Activated naive CD4-positive, alpha-beta T cell treated with anti-CD3 and anti-CD28 coated beads, Interleukin-2, amount 50 U/mL, for 16 hours (primary cell): Measurements from ENCODE around the gene CCL24.
"Not testable (repeated sequence)": the region's sequence is repeated elsewhere in the genome, so short reads cannot be mapped to it uniquely, and the experiment has no call there.

Experiments
- DNase-seq: peaks from one replicate; pipeline ENCODE4 v3.0.0-alpha.2; 2020

The CCL24 gene

DNA sequence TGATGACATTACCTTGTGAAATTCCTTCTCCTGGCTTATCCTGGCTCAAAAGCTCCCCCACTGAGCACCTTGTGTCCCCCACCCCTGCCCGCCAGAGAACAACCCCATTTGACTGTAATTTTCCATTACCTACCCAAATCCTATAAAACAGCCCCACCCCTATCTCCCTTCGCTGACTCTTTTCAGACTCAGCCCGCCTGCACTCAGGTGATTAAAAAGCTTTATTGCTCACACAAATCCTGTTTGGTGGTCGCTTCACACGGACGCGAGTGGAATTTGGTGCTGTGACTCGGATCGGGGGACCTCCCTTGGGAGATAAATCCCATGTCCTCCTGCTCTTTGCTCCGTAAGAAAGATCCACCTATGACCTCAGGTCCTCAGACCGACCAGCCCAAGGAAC, 34.6 kb downstream of the CCL24 start:
- DNase-seq = not testable (repeated sequence)

DNA sequence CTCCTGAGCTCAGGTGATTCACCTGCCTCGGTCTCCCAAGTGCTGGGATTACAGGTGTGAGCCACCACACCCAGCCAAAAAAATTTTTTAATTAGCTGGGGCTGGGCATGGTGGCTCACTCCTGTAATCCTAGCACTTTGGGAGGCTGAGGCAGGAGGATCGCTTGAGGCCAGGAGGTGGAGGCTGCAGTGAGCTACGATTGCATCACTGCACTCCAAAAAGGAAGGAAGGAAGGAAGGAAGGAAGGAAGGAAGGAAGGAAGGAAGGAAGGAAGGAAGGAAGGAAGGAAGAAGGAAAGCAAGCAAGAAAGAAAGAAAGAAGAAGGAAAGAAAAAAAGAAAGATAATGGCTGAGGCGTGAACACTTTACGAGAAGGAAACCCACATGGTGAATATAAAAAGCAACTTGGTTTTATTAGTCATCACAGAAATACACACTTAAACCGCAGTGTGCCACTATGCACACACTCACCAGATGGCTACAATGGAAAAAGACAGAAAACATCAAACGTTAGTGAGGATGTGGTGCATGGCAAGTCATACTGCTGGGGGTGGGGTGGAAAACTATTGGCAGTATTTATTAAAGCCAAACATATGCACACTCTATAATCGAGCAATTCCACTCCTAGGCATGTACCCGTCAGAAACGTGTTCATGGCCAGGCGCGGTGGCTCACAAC, 37.2 kb downstream of the CCL24 start:
- DNase-seq = peak; percentile 61

DNA sequence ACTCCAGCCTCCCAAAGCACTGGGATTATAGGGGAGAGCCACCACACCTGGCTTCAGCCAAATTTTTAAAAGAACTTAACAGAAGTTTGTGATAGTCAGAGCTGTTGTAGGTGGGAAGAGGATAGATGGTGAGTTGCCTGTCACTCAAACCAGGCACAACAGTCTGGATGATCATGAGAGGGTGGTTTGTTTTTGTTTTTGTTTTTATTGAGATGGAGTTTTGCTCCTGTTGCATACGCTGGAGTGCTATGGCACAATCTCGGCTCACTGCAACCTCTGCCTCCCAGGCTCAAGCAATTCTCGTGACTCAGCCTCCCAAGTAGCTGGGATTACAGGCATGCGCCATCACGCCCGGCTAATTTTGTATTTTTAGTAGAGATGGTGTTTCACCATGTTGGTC, 39.6 kb downstream of the CCL24 start:
- not testable (repeated sequence) for DNase-seq

DNA sequence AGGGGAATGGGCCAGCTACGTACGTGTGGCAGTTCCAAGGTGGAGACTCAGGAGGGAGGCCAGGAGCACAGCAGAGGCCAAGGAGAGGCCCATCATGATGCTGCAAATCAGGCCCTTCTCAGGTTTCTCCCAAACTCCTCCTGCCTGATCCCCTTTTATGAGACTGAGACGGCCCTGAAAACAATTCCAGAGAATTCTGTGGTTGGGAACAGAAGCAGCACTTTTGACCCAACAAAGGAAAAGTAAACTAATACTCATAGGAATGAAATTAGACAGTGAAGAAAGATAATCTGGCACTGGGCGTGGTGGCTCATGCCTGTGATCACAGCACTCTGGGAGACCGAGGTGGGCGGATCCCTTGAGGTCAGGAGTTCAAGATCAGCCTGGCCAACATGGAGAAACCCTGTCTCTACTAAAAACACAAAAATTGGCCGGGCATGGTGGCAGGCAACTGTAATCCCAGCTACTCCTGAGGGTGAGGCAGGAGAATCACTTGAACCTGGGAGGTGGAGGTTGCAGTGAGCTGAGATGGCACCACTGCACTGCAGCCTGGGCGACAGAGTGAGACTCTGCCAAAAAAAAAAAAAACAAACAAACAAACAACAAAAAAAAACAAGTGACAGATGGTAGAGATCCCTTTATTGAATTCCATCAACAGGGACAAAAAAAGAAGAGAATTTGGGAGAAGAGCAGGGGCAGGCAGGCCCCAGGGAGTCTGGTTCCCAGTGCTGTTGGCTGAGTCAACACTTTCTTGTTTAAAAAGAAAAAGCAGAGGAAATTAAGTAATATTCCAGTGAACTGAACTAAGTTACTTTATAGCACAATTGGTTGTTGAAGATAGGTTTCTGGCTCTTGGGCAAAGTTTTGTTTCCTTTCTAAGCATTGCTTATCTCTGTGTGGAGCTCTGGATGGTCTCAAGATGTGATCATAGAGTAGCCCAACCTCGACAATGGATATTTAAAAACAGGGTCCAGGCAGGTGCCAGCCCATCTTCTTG, 41.2 kb downstream of the CCL24 start, which contains the start of gene CCL26:
Gene CCL26 (minus strand): TSS at position 131 of the 997 bp plus-strand sequence. CDS start 35 bp downstream, at position 96.
- DNase-seq = no peak

DNA sequence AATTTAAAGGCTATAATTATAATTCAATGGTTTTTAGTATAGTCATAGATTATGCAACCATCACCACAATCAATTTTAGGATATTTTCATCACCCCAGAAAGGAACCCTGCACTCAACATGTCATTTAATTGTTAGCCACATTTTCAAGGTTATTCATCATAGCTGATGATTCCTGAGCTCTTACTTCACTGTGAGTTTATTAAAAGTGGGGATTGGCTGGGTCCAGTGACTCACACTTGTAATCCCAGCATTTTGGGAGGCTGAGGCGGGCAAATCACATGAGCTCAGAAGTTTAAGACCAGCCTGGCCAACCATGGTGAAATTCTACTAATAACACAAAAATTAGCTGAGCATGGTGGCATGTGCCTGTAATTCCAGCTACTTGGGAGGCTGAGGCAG, 42.4 kb downstream of the CCL24 start:
- no peak for DNase-seq

DNA sequence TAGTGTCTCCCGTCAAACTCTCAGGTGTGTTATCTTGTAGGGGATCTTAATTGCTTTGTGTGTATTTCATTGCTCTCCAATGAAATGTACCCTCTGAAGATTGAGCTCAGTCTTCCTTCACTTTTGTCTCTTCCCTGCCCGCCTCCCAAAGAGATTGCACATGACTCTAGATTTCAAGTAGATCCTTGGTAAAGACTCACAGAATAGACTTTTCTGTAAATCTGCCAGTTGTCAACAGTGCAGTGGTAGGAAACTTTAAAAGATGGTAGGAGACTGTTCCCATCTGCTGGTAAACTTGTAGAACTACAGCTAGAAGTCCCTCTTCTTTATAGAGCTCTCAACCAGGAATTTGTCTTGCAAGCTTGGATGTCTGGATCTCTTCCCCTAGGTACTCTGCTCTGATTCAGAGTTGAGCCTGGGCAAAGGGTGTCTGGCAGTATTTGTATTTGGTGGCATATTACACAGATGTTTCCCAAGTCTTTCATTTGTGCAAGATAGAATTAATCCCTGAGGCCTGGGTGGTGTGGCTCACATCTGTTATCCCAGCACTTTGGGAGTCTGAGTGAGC, 51.2 kb downstream of the CCL24 start:
- DNase-seq = no peak

DNA sequence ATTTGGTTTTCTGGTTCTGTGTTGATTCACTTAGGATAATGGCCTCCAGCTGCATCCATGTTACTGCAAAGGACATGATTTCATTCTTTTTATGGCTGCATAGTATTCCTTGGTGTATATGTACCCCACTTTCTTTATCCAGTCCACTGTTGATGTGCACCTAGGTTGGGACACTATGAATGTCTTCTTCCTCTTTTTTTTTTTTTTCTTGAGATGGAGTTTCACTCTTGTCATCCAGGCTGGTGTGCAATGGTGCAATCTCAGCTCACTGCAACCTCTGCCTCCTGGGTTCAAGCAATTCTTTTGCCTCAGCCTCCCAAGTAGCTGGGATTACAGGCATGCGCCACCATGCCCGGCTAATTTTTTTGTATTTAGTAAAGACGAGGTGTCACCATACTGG, 51.8 kb downstream of the CCL24 start:
- not testable (repeated sequence) for DNase-seq
